OCI-M2 (cell line): ENCODE measurements around the gene FEZ2.
"Not testable (repeated sequence)": the region's sequence is repeated elsewhere in the genome, so short reads cannot be mapped to it uniquely, and the experiment has no call there.

ENCODE experiments used
- DNase-seq: peaks from one replicate; lab custom pipeline; 2025; ENCODE audit not compliant: unreplicated experiment; lab: John Stamatoyannopoulos, UW

The FEZ2 gene

GRCh38 chr2:36597532-36598377 is at the start of gene FEZ2:
Gene FEZ2, minus strand, starts transcription at chr2:36598168. Its CDS starts 26 bp downstream, at chr2:36598142.
- DNase-seq = no peak

GRCh38 chr2:36634981-36635597 is 37.1 kb upstream of the FEZ2 start:
- DNase-seq = no peak

- DNase-seq = no peak
These were observed 35.6 kb upstream of the FEZ2 start for GRCh38 chr2:36633470-36634092.

- no peak for DNase-seq
These were observed 28.8 kb upstream of the FEZ2 start for GRCh38 chr2:36626756-36627155.

GRCh38 chr2:36626071-36626470 is 28.1 kb upstream of the FEZ2 start:
- no peak for DNase-seq

- DNase-seq = no peak
These were observed 27.3 kb upstream of the FEZ2 start for GRCh38 chr2:36625304-36625703.

GRCh38 chr2:36620321-36620720 is 22.4 kb upstream of the FEZ2 start:
- no peak for DNase-seq

- DNase-seq = no peak
These were observed 20.4 kb upstream of the FEZ2 start for GRCh38 chr2:36618381-36618780.

- DNase-seq = no peak
These were observed 19.0 kb upstream of the FEZ2 start for GRCh38 chr2:36616947-36617346.

GRCh38 chr2:36615222-36615621 is 17.3 kb upstream of the FEZ2 start:
- DNase-seq = no peak

- DNase-seq = no peak
These were observed 15.8 kb upstream of the FEZ2 start for GRCh38 chr2:36613801-36614200.

- no peak for DNase-seq
These were observed 13.5 kb upstream of the FEZ2 start for GRCh38 chr2:36611316-36611990.

GRCh38 chr2:36609507-36609906 is 11.5 kb upstream of the FEZ2 start:
- no peak for DNase-seq

- no peak for DNase-seq
These were observed 10.0 kb upstream of the FEZ2 start for GRCh38 chr2:36607947-36608346.

- DNase-seq = no peak
These were observed 9.0 kb upstream of the FEZ2 start for GRCh38 chr2:36606925-36607324.

- no peak for DNase-seq
These were observed 7.3 kb upstream of the FEZ2 start for GRCh38 chr2:36605273-36605672.

GRCh38 chr2:36603629-36604028 is 5.7 kb upstream of the FEZ2 start:
- not testable (repeated sequence) for DNase-seq

- no peak for DNase-seq
These were observed 901 bp downstream of the FEZ2 start for GRCh38 chr2:36597003-36597531.

- DNase-seq = no peak
These were observed 1.6 kb downstream of the FEZ2 start for GRCh38 chr2:36596397-36596796.

- no peak for DNase-seq
These were observed 3.1 kb downstream of the FEZ2 start for GRCh38 chr2:36594849-36595248.

- DNase-seq = no peak
These were observed 8.7 kb downstream of the FEZ2 start for GRCh38 chr2:36589230-36589630.
